Lower lobe of right lung (tissue), 2 donors: ENCODE results near the gene AGMAT. TPM values are rescaled to one million over a fixed set of nuclear protein-coding genes. Genes with fewer than 3 reads are reported as not detected.

Experiments
- ATAC-seq, 2 donors: fragments of 200-7000 bp; cut with Tn5 transposase; one replicate each; pipeline ENCODE4 v1.9.1; 2020 to 2022; ENCODE audit warnings: mild to moderate bottlenecking in 2 of 2, moderate library complexity in 2 of 2
- DNase-seq: peaks from one replicate; pipeline ENCODE4 v3.0.0-alpha.2; 2020
- H3K27ac ChIP-seq: fragments of 200-600 bp; one replicate; pipeline ENCODE4 v1.8.0; 2022
- H3K27me3 ChIP-seq: fragments of 200-600 bp; one replicate; pipeline ENCODE4 v1.8.0; 2022; ENCODE audit warnings: low read depth
- H3K36me3 ChIP-seq: fragments of 200-600 bp; one replicate; pipeline ENCODE4 v1.8.0; 2022; ENCODE audit warnings: mild to moderate bottlenecking
- H3K4me1 ChIP-seq: fragments of 200-600 bp; one replicate; pipeline ENCODE4 v1.8.0; 2022
- H3K4me3 ChIP-seq: fragments of 200-600 bp; one replicate; pipeline ENCODE4 v1.8.0; 2022; ENCODE audit warnings: mild to moderate bottlenecking
- H3K9me3 ChIP-seq: fragments of 200-600 bp; one replicate; pipeline ENCODE4 v1.8.0; 2022
- CTCF ChIP-seq: fragments of 200-600 bp; IDR thresholded peaks from one replicate; pipeline ENCODE4 v1.8.0; 2022; ENCODE audit warnings: antibody characterized with exemption, mild to moderate bottlenecking
- intact Hi-C: fragments of 100-400 bp; cut with DNase I; formaldehyde crosslinking; loops from one replicate; pipeline ENCODE4 v1.11.0; 2022
- total RNA-seq: library from RNA; stranded (reverse); fragmentation: NEBNext Ultra II Directional; extraction: Animal tissue kit (Norgen Biotek cat#: 25700); gene quantifications from one replicate; pipeline ENCODE4 v1.2.1, GENCODE V29; 2021
- donor health status: DM: no; HTN: yes; CAD: no; lungs with severe emphysema.

AGMAT gene
- total RNA-seq, 1 donor from 2014 or later, result not detected

GRCh38 chr1:15575549-15576150 lies 9.2 kb downstream of the AGMAT start:
- no peaks in the 10 kb centered on the region for H3K9me3 ChIP-seq
- no peak overlapping the region for H3K27ac ChIP-seq
- H3K36me3 ChIP-seq, result no peaks in the 10 kb centered on the region
- TF ChIP-seq CTCF, result no peak
- intact Hi-C loops, result no loop called here
- no peak for DNase-seq
- no peak overlapping the region for H3K4me3 ChIP-seq
- no peak for ATAC-seq
- H3K4me1 ChIP-seq, result peaks cover 11% of the 10 kb centered on the region
- no peaks in the 10 kb centered on the region for H3K27me3 ChIP-seq

GRCh38 chr1:15574741-15575140 lies 10.1 kb downstream of the AGMAT start:
- no peak overlapping the region for H3K4me3 ChIP-seq
- no peaks in the 10 kb centered on the region for H3K27me3 ChIP-seq
- H3K9me3 ChIP-seq, result no peaks in the 10 kb centered on the region
- no peak overlapping the region for H3K27ac ChIP-seq
- H3K36me3 ChIP-seq, result peaks cover 9% of the 10 kb centered on the region
- no peak for ATAC-seq
- intact Hi-C loops, result no loop called here
- H3K4me1 ChIP-seq, result peaks cover 9% of the 10 kb centered on the region
- no peak for TF ChIP-seq CTCF
- no peak for DNase-seq

GRCh38 chr1:15573477-15573876 lies 11.4 kb downstream of the AGMAT start:
- no peaks in the 10 kb centered on the region for H3K27me3 ChIP-seq
- H3K9me3 ChIP-seq, result no peaks in the 10 kb centered on the region
- intact Hi-C loops, result no loop called here
- no peaks in the 10 kb centered on the region for H3K4me1 ChIP-seq
- peaks cover 22% of the 10 kb centered on the region for H3K36me3 ChIP-seq
- DNase-seq, result no peak
- no peak overlapping the region for H3K4me3 ChIP-seq
- ATAC-seq, result no peak
- H3K27ac ChIP-seq, result no peak overlapping the region
- no peak for TF ChIP-seq CTCF

GRCh38 chr1:15571266-15571665 lies 13.6 kb downstream of the AGMAT start:
- H3K9me3 ChIP-seq, result no peaks in the 10 kb centered on the region
- ATAC-seq (no peak), DNase-seq (no peak)
- no peaks in the 10 kb centered on the region for H3K4me1 ChIP-seq
- no peak for TF ChIP-seq CTCF
- no peaks in the 10 kb centered on the region for H3K27me3 ChIP-seq
- H3K27ac ChIP-seq, result no peak overlapping the region
- no peak overlapping the region for H3K4me3 ChIP-seq
- peaks cover 44% of the 10 kb centered on the region for H3K36me3 ChIP-seq
- intact Hi-C loops, result no loop called here

- TF ChIP-seq CTCF, result no peak
- H3K36me3 ChIP-seq, result peaks cover 48% of the 10 kb centered on the region
- intact Hi-C loops, result no loop called here
Observed at GRCh38 chr1:15570861-15571260, 14.0 kb downstream of the AGMAT start.

More at GRCh38 chr1:15570861-15571260, 14.0 kb downstream of the AGMAT start:
- Histone ChIP-seq H3K27me3 (no peaks in the 10 kb centered on the region), H3K9me3 (no peaks in the 10 kb centered on the region), H3K27ac (no peak overlapping the region), H3K4me3 (no peak overlapping the region), H3K4me1 (no peaks in the 10 kb centered on the region)
- no peak for DNase-seq
- no peak for ATAC-seq
